Liver (tissue), 9 donors: ENCODE data around the gene FAM9C. TPM values are rescaled to one million over a fixed set of nuclear protein-coding genes. Genes with fewer than 3 reads are reported as not detected.
A peak's percentile ranks its signal among the peaks of the same experiment; 100 is the strongest.

Experiments
- DNase-seq: peaks from one replicate; pipeline ENCODE4 v3.0.0-alpha.2; 2017; ENCODE audit warnings: low spot score
- H3K27ac ChIP-seq, 2 donors: one replicate each; pipeline ENCODE4 v1.7.0; 2013; ENCODE audit warnings: inconsistent platforms in 2 of 2, low read length in 2 of 2, control low read depth in 1 of 2, low read depth in 1 of 2, mild to moderate bottlenecking in 1 of 2
- H3K27me3 ChIP-seq, 4 donors: one replicate each; pipeline versions ENCODE4 v1.6.1 to v1.7.0; 2013; ENCODE audit warnings: low read length in 3 of 4, inconsistent platforms in 1 of 4, mild to moderate bottlenecking in 1 of 4, moderate library complexity in 1 of 4; ENCODE audit not compliant: control insufficient read depth in 4 of 4, insufficient read depth in 4 of 4
- H3K36me3 ChIP-seq, 4 donors: one replicate each; pipeline versions ENCODE4 v1.6.1 to v1.7.0; 2013; ENCODE audit warnings: low read length in 3 of 4, mild to moderate bottlenecking in 3 of 4, low read depth in 1 of 4, moderate library complexity in 1 of 4; ENCODE audit not compliant: control insufficient read depth in 4 of 4, insufficient read depth in 3 of 4
- H3K4me1 ChIP-seq, 4 donors: one replicate each; pipeline versions ENCODE4 v1.6.1 to v1.7.0; 2013; ENCODE audit warnings: low read length in 3 of 4, mild to moderate bottlenecking in 3 of 4, moderate library complexity in 1 of 4; ENCODE audit not compliant: control insufficient read depth in 4 of 4, insufficient read depth in 4 of 4
- H3K4me3 ChIP-seq, 3 donors: one replicate each; pipeline versions ENCODE4 v1.6.1 to v1.7.0; 2013; ENCODE audit warnings: low read length in 3 of 3, control low read depth in 1 of 3, low read depth in 1 of 3, mild to moderate bottlenecking in 1 of 3
- H3K9ac ChIP-seq, 2 donors: one replicate each; pipeline ENCODE4 v1.7.0; 2013; ENCODE audit warnings: low read length in 2 of 2, mild to moderate bottlenecking in 2 of 2, moderate library complexity in 2 of 2, control low read depth in 1 of 2, low read depth in 1 of 2
- H3K9me3 ChIP-seq, 4 donors: one replicate each; pipeline versions ENCODE4 v1.6.1 to v1.7.0; 2013; ENCODE audit warnings: low read length in 3 of 4; ENCODE audit not compliant: control insufficient read depth in 4 of 4
- ATF3 ChIP-seq: IDR thresholded peaks from 2 replicates; pipeline ENCODE4 v1.6.1; 2016; ENCODE audit warnings: antibody characterized with exemption
- EGR1 ChIP-seq, 2 donors: IDR thresholded peaks; 2 replicates each; pipeline ENCODE4 v1.6.1; 2016 to 2018; ENCODE audit warnings: antibody characterized with exemption in 2 of 2, low read depth in 2 of 2
- FOXA2 ChIP-seq: IDR thresholded peaks from 2 replicates; pipeline ENCODE4 v1.6.1; 2016; ENCODE audit warnings: antibody characterized with exemption
- HNF4A ChIP-seq, 2 donors: conservative IDR thresholded peaks; 2 replicates each; pipeline ENCODE4 v1.6.1; 2016; ENCODE audit warnings: antibody characterized with exemption in 2 of 2, mild to moderate bottlenecking in 2 of 2
- HNF4G ChIP-seq: IDR thresholded peaks from 2 replicates; pipeline ENCODE4 v1.6.1; 2016; ENCODE audit warnings: antibody characterized with exemption
- JUND ChIP-seq, 2 donors: IDR thresholded peaks; 2 replicates each; pipeline ENCODE4 v1.6.1; 2016; ENCODE audit warnings: antibody characterized with exemption in 2 of 2
- MAX ChIP-seq: IDR thresholded peaks from 2 replicates; pipeline ENCODE4 v1.6.1; 2016; ENCODE audit warnings: antibody characterized with exemption
- NR2F2 ChIP-seq: IDR thresholded peaks from 2 replicates; pipeline ENCODE4 v1.6.1; 2016; ENCODE audit warnings: antibody characterized with exemption
- RXRA ChIP-seq, 2 donors: IDR thresholded peaks; 2 replicates each; pipeline ENCODE4 v1.6.1; 2017 to 2018; ENCODE audit warnings: antibody characterized with exemption in 2 of 2, mild to moderate bottlenecking in 1 of 2
- WGBS: extraction: QIAGEN DNeasy Blood & Tissue Kit; methylation state at CpG from one replicate; pipeline ENCODE4 v1.1.7; 2013; 5-methylcytosine and 5-hydroxymethylcytosine counted together
- polyA plus RNA-seq, 2 donors: library from polyadenylated mRNA; stranded (reverse) in 1 of 2; unstranded in 1 of 2; fragments of 200-250 nt in 1 of 2; fragments of >200 nt in 1 of 2; fragmentation: Nextera tagmentation in 1 of 2; extraction: Ambion mirVana in 1 of 2; gene quantifications; one replicate each; pipeline versions ENCODE4 v1.2.1 to v1.2.3, GENCODE V29; 2013 to 2015
- total RNA-seq, 2 donors: library from RNA; depleted of rRNA; stranded (reverse); fragments of >200 nt; gene quantifications; one replicate each; pipeline ENCODE4 v1.2.3, GENCODE V29; 2014
- TF ChIP-seq, protein P1 (sequence below): fragments of 150-350 bp; IDR thresholded peaks from 2 replicates; pipeline ENCODE4 v1.5.1; 2017; ENCODE audit warnings: improper control_type of control experiment, low read depth, low read length; ENCODE audit not compliant: missing input control
- TF ChIP-seq, protein P2 (sequence below): IDR thresholded peaks from 2 replicates; pipeline ENCODE4 v1.6.1; 2016; ENCODE audit warnings: antibody characterized with exemption, mild to moderate bottlenecking
- donor health status: healthy.
- donor health status: healthy.
- donor health status: healthy.
- donor health status: healthy.
- donor health status: healthy.

Gene FAM9C
- total and polyA plus RNA-seq, 4 donors, result not detected

- Histone ChIP-seq H3K27me3 (no peaks in the 10 kb centered on the region), H3K9me3 (no peaks in the 10 kb centered on the region), H3K9ac (peak overlapping the region in 1 of 2 donors; percentile 22), H3K4me3 (no peak overlapping the region), H3K27ac (peak overlapping the region; percentile 32 to 54), H3K4me1 (peaks cover 4 to 15% (median 13%) of the 10 kb centered on the region in 4 donors), H3K36me3 (no peaks in the 10 kb centered on the region)
- 7% methylated on average over 5 of the region's 5 CpGs for WGBS
- DNase-seq, result no peak
- TF ChIP-seq, protein P1, sequence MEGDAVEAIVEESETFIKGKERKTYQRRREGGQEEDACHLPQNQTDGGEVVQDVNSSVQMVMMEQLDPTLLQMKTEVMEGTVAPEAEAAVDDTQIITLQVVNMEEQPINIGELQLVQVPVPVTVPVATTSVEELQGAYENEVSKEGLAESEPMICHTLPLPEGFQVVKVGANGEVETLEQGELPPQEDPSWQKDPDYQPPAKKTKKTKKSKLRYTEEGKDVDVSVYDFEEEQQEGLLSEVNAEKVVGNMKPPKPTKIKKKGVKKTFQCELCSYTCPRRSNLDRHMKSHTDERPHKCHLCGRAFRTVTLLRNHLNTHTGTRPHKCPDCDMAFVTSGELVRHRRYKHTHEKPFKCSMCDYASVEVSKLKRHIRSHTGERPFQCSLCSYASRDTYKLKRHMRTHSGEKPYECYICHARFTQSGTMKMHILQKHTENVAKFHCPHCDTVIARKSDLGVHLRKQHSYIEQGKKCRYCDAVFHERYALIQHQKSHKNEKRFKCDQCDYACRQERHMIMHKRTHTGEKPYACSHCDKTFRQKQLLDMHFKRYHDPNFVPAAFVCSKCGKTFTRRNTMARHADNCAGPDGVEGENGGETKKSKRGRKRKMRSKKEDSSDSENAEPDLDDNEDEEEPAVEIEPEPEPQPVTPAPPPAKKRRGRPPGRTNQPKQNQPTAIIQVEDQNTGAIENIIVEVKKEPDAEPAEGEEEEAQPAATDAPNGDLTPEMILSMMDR, result no peak
- TF ChIP-seq MAX (peak; percentile 7), ATF3 (no peak), HNF4A (conservative IDR thresholded peaks at IDR 0.05) (peak; percentile 8 to 37), RXRA (IDR thresholded peaks at IDR 0.05) (no peak), JUND (IDR thresholded peaks at IDR 0.05) (peak in 1 of 2 donors; percentile 10)
Measured at GRCh38 chrX:12997906-12998687, 46.3 kb downstream of the FAM9C start.

DNA sequence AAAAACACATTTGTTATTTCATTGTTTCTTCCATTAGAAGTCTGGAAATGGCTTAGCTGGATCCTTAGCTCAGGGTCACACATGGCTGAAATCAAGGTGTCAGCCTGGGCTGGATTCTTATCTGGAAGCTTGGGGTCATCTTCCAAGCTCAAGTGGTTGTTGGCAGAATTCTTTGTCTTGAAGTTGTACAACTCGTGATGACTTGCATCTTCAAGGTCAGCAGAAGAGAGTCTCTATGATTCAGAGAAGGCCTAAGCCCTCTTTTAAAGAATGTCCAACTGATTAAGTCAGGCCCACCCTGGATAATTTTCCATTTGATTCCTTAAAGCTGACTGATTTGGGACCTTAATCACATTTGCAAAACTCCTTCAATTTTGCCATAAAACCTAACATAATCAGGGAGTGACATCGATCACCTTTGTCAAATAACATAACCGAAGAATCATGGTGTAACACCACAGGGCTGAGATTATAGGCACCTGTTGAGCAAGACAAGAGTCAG, 47.4 kb downstream of the FAM9C start:
- H3K9ac ChIP-seq, result no peak overlapping the region
- H3K9me3 ChIP-seq, result no peaks in the 10 kb centered on the region
- H3K27me3 ChIP-seq, result no peaks in the 10 kb centered on the region
- no peak overlapping the region for H3K4me3 ChIP-seq
- H3K27ac ChIP-seq, result no peak overlapping the region
- H3K36me3 ChIP-seq, result no peaks in the 10 kb centered on the region
- no peak for DNase-seq
- 68% methylated on average over 3 of the region's 3 CpGs for WGBS
- TF ChIP-seq ATF3 (no peak), NR2F2 (no peak), HNF4G (no peak), MAX (no peak), RXRA (IDR thresholded peaks at IDR 0.05) (no peak), FOXA2 (no peak), EGR1 (IDR thresholded peaks at IDR 0.05; ENCODE audit: low read depth in 2 of 2) (no peak)
- TF ChIP-seq, protein P1, result no peak
- TF ChIP-seq, protein P2, sequence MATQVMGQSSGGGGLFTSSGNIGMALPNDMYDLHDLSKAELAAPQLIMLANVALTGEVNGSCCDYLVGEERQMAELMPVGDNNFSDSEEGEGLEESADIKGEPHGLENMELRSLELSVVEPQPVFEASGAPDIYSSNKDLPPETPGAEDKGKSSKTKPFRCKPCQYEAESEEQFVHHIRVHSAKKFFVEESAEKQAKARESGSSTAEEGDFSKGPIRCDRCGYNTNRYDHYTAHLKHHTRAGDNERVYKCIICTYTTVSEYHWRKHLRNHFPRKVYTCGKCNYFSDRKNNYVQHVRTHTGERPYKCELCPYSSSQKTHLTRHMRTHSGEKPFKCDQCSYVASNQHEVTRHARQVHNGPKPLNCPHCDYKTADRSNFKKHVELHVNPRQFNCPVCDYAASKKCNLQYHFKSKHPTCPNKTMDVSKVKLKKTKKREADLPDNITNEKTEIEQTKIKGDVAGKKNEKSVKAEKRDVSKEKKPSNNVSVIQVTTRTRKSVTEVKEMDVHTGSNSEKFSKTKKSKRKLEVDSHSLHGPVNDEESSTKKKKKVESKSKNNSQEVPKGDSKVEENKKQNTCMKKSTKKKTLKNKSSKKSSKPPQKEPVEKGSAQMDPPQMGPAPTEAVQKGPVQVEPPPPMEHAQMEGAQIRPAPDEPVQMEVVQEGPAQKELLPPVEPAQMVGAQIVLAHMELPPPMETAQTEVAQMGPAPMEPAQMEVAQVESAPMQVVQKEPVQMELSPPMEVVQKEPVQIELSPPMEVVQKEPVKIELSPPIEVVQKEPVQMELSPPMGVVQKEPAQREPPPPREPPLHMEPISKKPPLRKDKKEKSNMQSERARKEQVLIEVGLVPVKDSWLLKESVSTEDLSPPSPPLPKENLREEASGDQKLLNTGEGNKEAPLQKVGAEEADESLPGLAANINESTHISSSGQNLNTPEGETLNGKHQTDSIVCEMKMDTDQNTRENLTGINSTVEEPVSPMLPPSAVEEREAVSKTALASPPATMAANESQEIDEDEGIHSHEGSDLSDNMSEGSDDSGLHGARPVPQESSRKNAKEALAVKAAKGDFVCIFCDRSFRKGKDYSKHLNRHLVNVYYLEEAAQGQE, result no peak
- H3K4me1 ChIP-seq, result peaks cover 4 to 15% (median 13%) of the 10 kb centered on the region in 4 donors
